Naive B cell (primary cell): Measurements from ENCODE around the gene REEP1. TPM values are rescaled to one million over a fixed set of nuclear protein-coding genes. Genes with fewer than 3 reads are reported as not detected.
A peak's percentile ranks its signal among the peaks of the same experiment; 100 is the strongest.

Source experiments
- ATAC-seq, 2 donors: fragments of 150-1000 bp; cut with Tn5 transposase; 2 replicates each; pipeline ENCODE4 v1.10.0; 2021; ENCODE audit warnings: low read depth in 2 of 2, mild to moderate bottlenecking in 2 of 2, moderate library complexity in 2 of 2
- DNase-seq: peaks from one replicate; pipeline ENCODE4 v3.0.0; 2022
- H3K27ac Mint-ChIP-seq, 6 donors: one replicate each; pipeline ENCODE4 v1.8.0; 2020 to 2022; ENCODE audit warnings: mild to moderate bottlenecking in 6 of 6, mixed read lengths in 6 of 6, moderate library complexity in 5 of 6, inconsistent platforms in 2 of 6
- H3K27me3 Mint-ChIP-seq, 3 donors: one replicate each; pipeline ENCODE4 v1.8.0; 2021 to 2022; ENCODE audit warnings: mixed read lengths in 3 of 3, mild to moderate bottlenecking in 1 of 3
- H3K36me3 Mint-ChIP-seq, 2 donors: one replicate each; pipeline ENCODE4 v1.8.0; 2020 to 2022; ENCODE audit warnings: mixed read lengths in 2 of 2, inconsistent platforms in 1 of 2, mild to moderate bottlenecking in 1 of 2
- H3K4me1 Mint-ChIP-seq, 3 donors: one replicate each; pipeline ENCODE4 v1.8.0; 2020 to 2022; ENCODE audit warnings: mixed read lengths in 3 of 3, inconsistent platforms in 1 of 3, mild to moderate bottlenecking in 1 of 3, moderate library complexity in 1 of 3
- H3K4me3 Mint-ChIP-seq, 8 donors: one replicate each; pipeline ENCODE4 v1.8.0; 2020 to 2022; ENCODE audit warnings: mild to moderate bottlenecking in 8 of 8, mixed read lengths in 8 of 8, moderate library complexity in 8 of 8, inconsistent platforms in 2 of 8
- H3K9me3 Mint-ChIP-seq, 7 donors: one replicate each; pipeline ENCODE4 v1.8.0; 2020 to 2022; ENCODE audit warnings: mixed read lengths in 7 of 7, mild to moderate bottlenecking in 5 of 7, inconsistent platforms in 2 of 7, moderate library complexity in 1 of 7
- polyA plus RNA-seq, 6 donors: library from polyadenylated mRNA; unstranded; fragments of 300-500 nt; fragmentation: Illumina TruSeq; gene quantifications; one replicate each; pipeline ENCODE4 v1.2.3, GENCODE V29; 2021; ENCODE audit warnings: low read depth in 6 of 6

REEP1 gene
- polyA plus RNA-seq, 6 donors from 2014 or later, result 0.11 TPM; not detected in 5

- peaks cover 8 to 18% (median 17%) of the 10 kb centered on the region in 3 donors for H3K4me1 Mint-ChIP-seq
- H3K4me3 Mint-ChIP-seq, result peak overlapping the region in 2 of 8 donors; percentile 6 to 77
- DNase-seq (no peak), ATAC-seq (no peak)
- peaks cover 65 to 73% (median 69%) of the 10 kb centered on the region in 3 donors for H3K27me3 Mint-ChIP-seq
- peaks cover 8 to 37% (median 29%) of the 10 kb centered on the region in 7 donors for H3K9me3 Mint-ChIP-seq
- peaks cover 0 to 23% of the 10 kb centered on the region in 2 donors for H3K36me3 Mint-ChIP-seq
- H3K27ac Mint-ChIP-seq, result no peak overlapping the region
These were observed 1.4 kb upstream of the REEP1 start for GRCh38 chr2:86338778-86339295.

GRCh38 chr2:86336675-86337243 lies 667 bp downstream of the REEP1 start:
- Mint-ChIP-seq H3K36me3 (peaks cover 0 to 23% of the 10 kb centered on the region in 2 donors), H3K27me3 (peaks cover 72 to 85% (median 83%) of the 10 kb centered on the region in 3 donors), H3K9me3 (peaks cover 8 to 22% (median 17%) of the 10 kb centered on the region in 7 donors), H3K4me1 (peaks cover 8 to 18% (median 17%) of the 10 kb centered on the region in 3 donors), H3K27ac (no peak overlapping the region), H3K4me3 (peak overlapping the region; percentile 29 to 88 (median 75))
- no peak for DNase-seq
- no peak for ATAC-seq

- ATAC-seq (no peak), DNase-seq (no peak)
- peaks cover 5 to 15% (median 11%) of the 10 kb centered on the region in 7 donors for H3K9me3 Mint-ChIP-seq
- peak overlapping the region in 1 of 6 donors; percentile 44 for H3K27ac Mint-ChIP-seq
- peak overlapping the region; percentile 29 to 88 (median 68) for H3K4me3 Mint-ChIP-seq
- H3K27me3 Mint-ChIP-seq, result peaks cover 71 to 86% (median 86%) of the 10 kb centered on the region in 3 donors
- H3K36me3 Mint-ChIP-seq, result peaks cover 0 to 18% of the 10 kb centered on the region in 2 donors
- H3K4me1 Mint-ChIP-seq, result peaks cover 8 to 18% (median 17%) of the 10 kb centered on the region in 3 donors
These were observed 1.4 kb downstream of the REEP1 start for GRCh38 chr2:86335865-86336674.

GRCh38 chr2:86333378-86333777 lies 4.0 kb downstream of the REEP1 start:
- H3K9me3 Mint-ChIP-seq, result peaks cover 0 to 3% (median 0%) of the 10 kb centered on the region in 7 donors
- no peak overlapping the region for H3K4me3 Mint-ChIP-seq
- H3K36me3 Mint-ChIP-seq, result no peaks in the 10 kb centered on the region
- H3K27me3 Mint-ChIP-seq, result peaks cover 56 to 77% (median 76%) of the 10 kb centered on the region in 3 donors
- no peak overlapping the region for H3K27ac Mint-ChIP-seq
- ATAC-seq, result no peak
- peaks cover 8 to 18% (median 17%) of the 10 kb centered on the region in 3 donors for H3K4me1 Mint-ChIP-seq
- DNase-seq, result no peak

- peaks cover 50 to 72% (median 71%) of the 10 kb centered on the region in 3 donors for H3K27me3 Mint-ChIP-seq
- no peak overlapping the region for H3K27ac Mint-ChIP-seq
- H3K4me1 Mint-ChIP-seq, result peaks cover 4 to 12% (median 11%) of the 10 kb centered on the region in 3 donors
- no peak for ATAC-seq
- no peaks in the 10 kb centered on the region for H3K36me3 Mint-ChIP-seq
- no peak for DNase-seq
- H3K9me3 Mint-ChIP-seq, result peaks cover 0 to 3% (median 0%) of the 10 kb centered on the region in 7 donors
- peak overlapping the region in 1 of 8 donors; percentile 61 for H3K4me3 Mint-ChIP-seq
These were observed 4.8 kb downstream of the REEP1 start for GRCh38 chr2:86332654-86333053.

- H3K9me3 Mint-ChIP-seq, result peaks cover 0 to 3% (median 0%) of the 10 kb centered on the region in 7 donors
- H3K4me3 Mint-ChIP-seq, result no peak overlapping the region
- peaks cover 53 to 74% (median 71%) of the 10 kb centered on the region in 3 donors for H3K27me3 Mint-ChIP-seq
- H3K4me1 Mint-ChIP-seq, result peaks cover 0 to 6% (median 6%) of the 10 kb centered on the region in 3 donors
- DNase-seq (no peak), ATAC-seq (no peak)
- no peaks in the 10 kb centered on the region for H3K36me3 Mint-ChIP-seq
- no peak overlapping the region for H3K27ac Mint-ChIP-seq
These were observed 6.0 kb downstream of the REEP1 start for GRCh38 chr2:86331384-86331783.

- DNase-seq (no peak), ATAC-seq (no peak)
- no peaks in the 10 kb centered on the region for H3K4me1 Mint-ChIP-seq
- no peak overlapping the region for H3K4me3 Mint-ChIP-seq
- H3K27ac Mint-ChIP-seq, result no peak overlapping the region
- no peaks in the 10 kb centered on the region for H3K36me3 Mint-ChIP-seq
- H3K9me3 Mint-ChIP-seq, result peaks cover 0 to 3% (median 0%) of the 10 kb centered on the region in 7 donors
- peaks cover 41 to 65% (median 59%) of the 10 kb centered on the region in 3 donors for H3K27me3 Mint-ChIP-seq
These were observed 7.4 kb downstream of the REEP1 start for GRCh38 chr2:86330001-86330400.

- DNase-seq (no peak), ATAC-seq (no peak)
- Mint-ChIP-seq H3K36me3 (no peaks in the 10 kb centered on the region), H3K27me3 (peaks cover 13 to 39% (median 18%) of the 10 kb centered on the region in 3 donors), H3K9me3 (no peaks in the 10 kb centered on the region), H3K4me1 (no peaks in the 10 kb centered on the region), H3K27ac (no peak overlapping the region), H3K4me3 (no peak overlapping the region)
These were observed 14.0 kb downstream of the REEP1 start for GRCh38 chr2:86323273-86324021.

GRCh38 chr2:86319700-86320580 lies 17.5 kb downstream of the REEP1 start:
- no peak overlapping the region for H3K4me3 Mint-ChIP-seq
- H3K27ac Mint-ChIP-seq, result no peak overlapping the region
- H3K27me3 Mint-ChIP-seq, result peaks cover 14 to 30% (median 18%) of the 10 kb centered on the region in 3 donors
- no peaks in the 10 kb centered on the region for H3K4me1 Mint-ChIP-seq
- ATAC-seq, result no peak
- DNase-seq, result no peak
- H3K9me3 Mint-ChIP-seq, result no peaks in the 10 kb centered on the region
- H3K36me3 Mint-ChIP-seq, result no peaks in the 10 kb centered on the region

GRCh38 chr2:86315084-86315483 lies 22.3 kb downstream of the REEP1 start:
- Mint-ChIP-seq H3K36me3 (no peaks in the 10 kb centered on the region), H3K4me3 (no peak overlapping the region), H3K27me3 (peaks cover 20 to 26% (median 26%) of the 10 kb centered on the region in 3 donors), H3K27ac (no peak overlapping the region), H3K4me1 (no peaks in the 10 kb centered on the region), H3K9me3 (no peaks in the 10 kb centered on the region)
- DNase-seq (no peak), ATAC-seq (no peak)

- Mint-ChIP-seq H3K4me1 (no peaks in the 10 kb centered on the region), H3K27me3 (peaks cover 16 to 26% (median 18%) of the 10 kb centered on the region in 3 donors), H3K27ac (no peak overlapping the region), H3K9me3 (no peaks in the 10 kb centered on the region), H3K4me3 (no peak overlapping the region), H3K36me3 (no peaks in the 10 kb centered on the region)
- no peak for ATAC-seq
- no peak for DNase-seq
These were observed 23.3 kb downstream of the REEP1 start for GRCh38 chr2:86314125-86314524.

GRCh38 chr2:86313341-86313740 lies 24.1 kb downstream of the REEP1 start:
- ATAC-seq (no peak), DNase-seq (no peak)
- no peaks in the 10 kb centered on the region for H3K9me3 Mint-ChIP-seq
- no peaks in the 10 kb centered on the region for H3K36me3 Mint-ChIP-seq
- peak overlapping the region in 1 of 6 donors; percentile 64 for H3K27ac Mint-ChIP-seq
- H3K4me3 Mint-ChIP-seq, result no peak overlapping the region
- peaks cover 10 to 26% (median 15%) of the 10 kb centered on the region in 3 donors for H3K27me3 Mint-ChIP-seq
- H3K4me1 Mint-ChIP-seq, result no peaks in the 10 kb centered on the region
